Fibroblast of the aortic adventitia (primary cell): ENCODE data around the gene HOXD13. TPM values are rescaled to one million over a fixed set of nuclear protein-coding genes. Genes with fewer than 3 reads are reported as not detected.

ENCODE experiments used
- DNase-seq: peaks from one replicate; pipeline ENCODE4 v3.0.0-alpha.2; 2010; ENCODE audit warnings: low read depth
- H3K4me3 ChIP-seq: 2 replicates; pipeline ENCODE4 v1.5.1; 2011; ENCODE audit warnings: low read depth, mild to moderate bottlenecking, control low read depth, low read length, moderate library complexity
- total RNA-seq: library from RNA; depleted of rRNA; stranded (reverse); fragments of >200 nt; gene quantifications from 2 replicates; pipeline ENCODE4 v1.2.3, GENCODE V29; 2012; ENCODE audit warnings: low replicate concordance
- TF ChIP-seq, protein P1 (sequence below): IDR thresholded peaks from 2 replicates; pipeline ENCODE4 v1.5.1; 2011; ENCODE audit warnings: mild to moderate bottlenecking, low read length, control low read depth, inconsistent platforms; ENCODE audit not compliant: insufficient read depth

HOXD13 gene
- total RNA-seq, 1 donor = not detected

DNA sequence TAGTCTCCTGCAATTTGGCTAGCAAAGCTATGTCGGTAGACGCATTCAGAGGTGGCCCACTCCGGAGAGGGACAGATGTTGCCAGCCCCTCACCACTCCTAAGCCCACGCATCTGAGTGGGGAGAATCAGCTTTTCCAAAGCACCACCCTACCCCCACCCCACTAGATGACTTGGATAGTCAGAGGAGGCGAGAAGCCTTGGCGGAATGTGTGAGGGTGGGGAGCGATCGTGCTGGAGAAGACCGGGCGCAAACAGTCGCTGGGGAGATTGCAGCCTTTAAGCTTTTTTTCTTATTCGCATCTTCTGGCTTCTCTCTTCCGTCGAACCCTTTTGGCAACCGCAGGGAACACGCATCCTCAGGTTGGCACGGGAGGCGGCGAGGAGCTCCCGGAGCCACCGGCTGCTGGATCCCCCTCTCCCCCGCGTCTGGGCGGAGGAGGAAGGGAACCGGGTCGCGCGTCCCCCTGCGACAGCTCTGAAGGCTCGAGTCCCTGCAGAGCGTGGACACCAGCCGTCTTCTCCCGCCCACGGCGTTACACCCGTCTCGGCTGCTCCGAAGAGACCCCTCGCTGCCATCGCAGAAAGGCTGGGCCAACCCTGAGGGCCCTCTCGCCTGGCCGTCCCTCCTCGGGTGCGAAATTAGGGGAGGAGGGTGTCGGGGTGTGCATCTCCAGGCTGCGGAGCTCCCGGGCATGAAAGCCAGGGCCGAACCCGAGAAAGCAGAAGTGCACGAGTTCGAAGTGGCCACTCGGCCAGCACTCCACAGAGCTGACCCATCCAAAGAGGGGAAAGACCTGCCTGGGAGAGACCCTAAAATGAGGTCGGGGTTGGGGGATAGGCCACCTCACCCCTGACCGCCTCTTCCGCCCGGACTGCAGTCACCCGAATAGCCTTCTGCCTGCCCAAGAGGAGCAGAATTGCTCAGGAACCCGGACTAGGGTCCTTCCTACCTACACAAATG is 20.9 kb upstream of the HOXD13 start:
- H3K4me3 ChIP-seq = no peak overlapping the region
- DNase-seq = no peak
- TF ChIP-seq, protein P1, sequence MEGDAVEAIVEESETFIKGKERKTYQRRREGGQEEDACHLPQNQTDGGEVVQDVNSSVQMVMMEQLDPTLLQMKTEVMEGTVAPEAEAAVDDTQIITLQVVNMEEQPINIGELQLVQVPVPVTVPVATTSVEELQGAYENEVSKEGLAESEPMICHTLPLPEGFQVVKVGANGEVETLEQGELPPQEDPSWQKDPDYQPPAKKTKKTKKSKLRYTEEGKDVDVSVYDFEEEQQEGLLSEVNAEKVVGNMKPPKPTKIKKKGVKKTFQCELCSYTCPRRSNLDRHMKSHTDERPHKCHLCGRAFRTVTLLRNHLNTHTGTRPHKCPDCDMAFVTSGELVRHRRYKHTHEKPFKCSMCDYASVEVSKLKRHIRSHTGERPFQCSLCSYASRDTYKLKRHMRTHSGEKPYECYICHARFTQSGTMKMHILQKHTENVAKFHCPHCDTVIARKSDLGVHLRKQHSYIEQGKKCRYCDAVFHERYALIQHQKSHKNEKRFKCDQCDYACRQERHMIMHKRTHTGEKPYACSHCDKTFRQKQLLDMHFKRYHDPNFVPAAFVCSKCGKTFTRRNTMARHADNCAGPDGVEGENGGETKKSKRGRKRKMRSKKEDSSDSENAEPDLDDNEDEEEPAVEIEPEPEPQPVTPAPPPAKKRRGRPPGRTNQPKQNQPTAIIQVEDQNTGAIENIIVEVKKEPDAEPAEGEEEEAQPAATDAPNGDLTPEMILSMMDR = no peak

DNA sequence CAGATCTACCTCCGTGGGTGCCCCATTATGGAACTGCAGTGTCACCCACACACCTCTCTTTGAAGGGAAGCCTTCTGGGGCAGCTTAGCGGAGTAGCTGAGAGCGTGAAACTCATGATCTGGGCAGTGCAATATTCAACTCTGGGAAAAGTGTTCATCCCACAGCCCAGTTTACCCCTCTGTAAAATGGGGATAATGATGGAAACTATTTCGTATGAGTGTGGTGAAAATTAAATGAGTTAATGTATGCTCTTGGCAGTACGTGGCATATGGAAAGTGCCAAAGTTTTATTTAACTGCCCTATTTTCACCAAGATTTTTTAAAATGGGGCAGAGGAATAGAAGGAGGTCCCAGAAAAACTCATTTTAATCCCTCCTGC is 20.2 kb upstream of the HOXD13 start:
- DNase-seq = no peak
- TF ChIP-seq, protein P1 = no peak

DNA sequence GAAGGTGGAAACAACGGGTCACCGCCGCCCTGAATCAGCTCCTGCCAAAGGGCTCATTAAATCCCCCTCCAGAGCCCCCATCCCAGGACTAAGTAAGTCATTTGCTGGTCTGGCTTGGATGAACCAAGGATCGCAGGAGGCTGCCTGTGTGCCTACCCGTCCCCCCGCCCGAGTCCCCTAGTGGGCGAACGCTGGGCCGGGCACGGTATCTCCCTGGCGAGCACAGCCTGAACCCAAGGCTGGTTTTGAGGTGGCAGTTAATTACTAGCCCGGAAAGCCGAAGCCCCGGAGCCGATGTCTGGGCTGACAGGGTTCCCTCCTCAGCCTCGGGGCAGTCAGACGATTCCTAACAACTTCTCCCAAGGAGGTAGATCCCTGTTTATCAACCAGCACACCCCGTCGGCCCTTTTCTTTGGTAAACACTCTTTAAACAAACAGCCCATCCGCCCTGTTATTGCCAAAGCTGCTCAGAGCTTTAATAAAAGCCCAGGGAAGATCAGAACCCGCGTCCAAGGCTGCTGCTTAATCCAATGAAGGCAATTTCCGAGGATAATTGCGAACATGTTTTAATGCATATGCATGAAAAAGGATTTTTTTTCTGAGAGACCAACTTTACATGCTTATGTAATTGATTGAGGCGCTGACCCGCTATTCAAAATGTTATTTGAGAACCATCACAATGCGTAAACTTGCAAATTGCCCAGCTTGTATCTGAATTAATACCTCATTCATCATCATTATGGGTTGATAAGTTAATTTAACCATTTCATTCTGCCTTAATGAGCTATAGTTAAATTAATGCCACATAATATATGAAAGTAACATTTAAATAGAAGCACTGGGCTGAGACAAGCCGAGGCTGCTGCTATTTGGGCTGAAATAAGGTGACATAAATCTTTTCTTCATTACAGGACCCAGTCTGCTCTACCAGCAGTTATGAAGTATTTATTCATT is 19.3 kb upstream of the HOXD13 start:
- H3K4me3 ChIP-seq = no peak overlapping the region
- DNase-seq = no peak
- TF ChIP-seq, protein P1 = no peak

More for the DNA sequence above, 20.2 kb upstream of the HOXD13 start:
- H3K4me3 ChIP-seq = no peak overlapping the region

- no peak for DNase-seq
- TF ChIP-seq, protein P1 = no peak
- H3K4me3 ChIP-seq = no peak overlapping the region
Measured at GRCh38 chr2:176074919-176075425, 17.5 kb upstream of the HOXD13 start.

- no peak overlapping the region for H3K4me3 ChIP-seq
- TF ChIP-seq, protein P1 = no peak
- no peak for DNase-seq
Measured at GRCh38 chr2:176075481-176075880, 17.0 kb upstream of the HOXD13 start.

- H3K4me3 ChIP-seq = no peak overlapping the region
- TF ChIP-seq, protein P1 = no peak
- DNase-seq = no peak
Measured at GRCh38 chr2:176076063-176076462, 16.5 kb upstream of the HOXD13 start.
